Measurements from ENCODE around the gene MUC4.

- TF ChIP-seq RARB (CRISPR knock-in tag; IDR thresholded peaks at IDR 0.05), result no peak
- TF ChIP-seq ISL1 (CRISPR knock-in tag; IDR thresholded peaks at IDR 0.05), result no peak
- TF ChIP-seq CREB5 (CRISPR knock-in tag; IDR thresholded peaks at IDR 0.05; ENCODE audit: low read depth), result no peak
Observed at GRCh38 chr3:195738274-195739044, 73.3 kb downstream of the MUC4 start.
